K562 (cell line): ENCODE results near the gene FAM20C. TPM values are rescaled to one million over a fixed set of nuclear protein-coding genes. Genes with fewer than 3 reads are reported as not detected.
A peak's percentile ranks its signal among the peaks of the same experiment; 100 is the strongest.

Experiments
- ATF1 ChIP-seq, 2 experiments: fragments of 450-650 bp in 1 of 2; IDR thresholded peaks; 2 replicates each; pipeline ENCODE4 v1.6.1; 2016; ENCODE audit warnings: missing compliant biosample characterization in 1 of 2, missing genetic modification characterization in 1 of 2
- BACH1 ChIP-seq: fragments of 200-800 bp; sonication (Bioruptor generic); IDR thresholded peaks from 2 replicates; pipeline ENCODE4 v1.6.1; 2016; ENCODE audit warnings: missing genetic modification characterization, missing compliant biosample characterization
- BMI1 ChIP-seq: fragments of 150-350 bp; IDR thresholded peaks from 2 replicates; pipeline ENCODE4 v1.6.1; 2014; ENCODE audit warnings: low read length
- ESRRB ChIP-seq: fragments of 250-450 bp; sonication (Bioruptor Pico); IDR thresholded peaks from 2 replicates; pipeline ENCODE4 v1.5.0; 2020; ENCODE audit warnings: mild to moderate bottlenecking, moderate library complexity, borderline replicate concordance
- ETS2 ChIP-seq: IDR thresholded peaks from 2 replicates; pipeline ENCODE4 v1.6.1; 2016; ENCODE audit warnings: borderline replicate concordance, missing genetic modification characterization, mild to moderate bottlenecking, moderate library complexity, missing compliant biosample characterization; ENCODE audit not compliant: poor library complexity, severe bottlenecking
- FOXP1 ChIP-seq: sonication (generic); formaldehyde crosslinking; IDR thresholded peaks from 2 replicates; pipeline ENCODE4 v1.8.0; 2022; ENCODE audit warnings: mild to moderate bottlenecking, missing genetic modification reagents
- GTF2A2 ChIP-seq: IDR thresholded peaks from 2 replicates; pipeline ENCODE4 v1.6.1; 2016; ENCODE audit warnings: mild to moderate bottlenecking, missing genetic modification characterization, missing compliant biosample characterization
- MCM3 ChIP-seq: fragments of 450-650 bp; IDR thresholded peaks from 2 replicates; pipeline ENCODE4 v1.6.1; 2016
- MEF2D ChIP-seq: conservative IDR thresholded peaks from 2 replicates; pipeline ENCODE4 v1.6.1; 2016; ENCODE audit warnings: low read depth, missing genetic modification characterization, missing compliant biosample characterization
- NFXL1 ChIP-seq: fragments of 450-650 bp; formaldehyde crosslinking; IDR thresholded peaks from 2 replicates; pipeline ENCODE4 v1.4.0; 2021; ENCODE audit warnings: mild to moderate bottlenecking
- NFYB ChIP-seq: IDR thresholded peaks from 2 replicates; pipeline ENCODE4 v1.6.1; 2011; ENCODE audit warnings: mild to moderate bottlenecking, moderate library complexity; ENCODE audit not compliant: insufficient read length; ENCODE audit errors: extremely low read depth
- RBM14 ChIP-seq: fragments of 200-400 bp; formaldehyde crosslinking; IDR thresholded peaks from 2 replicates; pipeline ENCODE4 v1.6.1; 2018; ENCODE audit warnings: low read depth, mild to moderate bottlenecking, low read length, moderate library complexity, borderline replicate concordance; ENCODE audit not compliant: insufficient read depth
- polyA plus RNA-seq, 8 experiments: library from polyadenylated mRNA; depleted of rRNA in 4 of 8; stranded (reverse) in 5 of 8; unstranded in 3 of 8; fragments of >200 nt; fragmentation: Nextera tagmentation in 2 of 8; fragmentation: Illumina TruSeq in 1 of 8; extraction: Ambion mirVana in 2 of 8; extraction: Trizol in 1 of 8; gene quantifications; 2 replicates each; pipeline versions ENCODE4 v1.2.1 to v1.2.3, GENCODE V29; 2011 to 2014; ENCODE audit warnings: inconsistent platforms in 1 of 8, missing spikeins in 1 of 8
- total RNA-seq, 7 experiments: library from RNA; depleted of rRNA in 6 of 7; stranded (reverse); fragments of >200 nt in 6 of 7; fragmentation: Illumina TruSeq in 2 of 7; extraction: Trizol in 2 of 7; gene quantifications; 2 replicates each; pipeline versions ENCODE4 v1.2.1 to v1.2.3, GENCODE V29; 2011 to 2021; ENCODE audit warnings: low replicate concordance in 1 of 7
- TF ChIP-seq, protein P1 (sequence below): fragments of 450-650 bp; IDR thresholded peaks from one replicate; pipeline ENCODE4 v1.6.1; 2018; ENCODE audit warnings: mild to moderate bottlenecking, moderate library complexity; ENCODE audit not compliant: partially characterized antibody
- TF ChIP-seq, protein P2 (sequence below): fragments of 200-800 bp; sonication (Bioruptor generic); IDR thresholded peaks from 2 replicates; pipeline ENCODE4 v1.6.1; 2017; ENCODE audit warnings: missing genetic modification characterization, missing compliant biosample characterization
- TF ChIP-seq, protein P3 (sequence below), 2 experiments: fragments of 150-350 bp in 1 of 2; IDR thresholded peaks; 2 replicates each; pipeline ENCODE4 v1.6.1; 2012 to 2016; ENCODE audit warnings: low read depth in 2 of 2, low read length in 2 of 2, mild to moderate bottlenecking in 1 of 2, moderate library complexity in 1 of 2
- TF ChIP-seq, protein P4 (sequence below): fragments of 250-450 bp; sonication (Bioruptor Pico); IDR thresholded peaks from 2 replicates; pipeline ENCODE4 v1.4.0; 2020; ENCODE audit warnings: mild to moderate bottlenecking, moderate library complexity

The FAM20C gene
- total and polyA plus RNA-seq, 9 of the 15 experiments (the other 6 are each of a cell fraction or from before 2014, with no cell fraction given) = 0.09 TPM; not detected in 8

DNA sequence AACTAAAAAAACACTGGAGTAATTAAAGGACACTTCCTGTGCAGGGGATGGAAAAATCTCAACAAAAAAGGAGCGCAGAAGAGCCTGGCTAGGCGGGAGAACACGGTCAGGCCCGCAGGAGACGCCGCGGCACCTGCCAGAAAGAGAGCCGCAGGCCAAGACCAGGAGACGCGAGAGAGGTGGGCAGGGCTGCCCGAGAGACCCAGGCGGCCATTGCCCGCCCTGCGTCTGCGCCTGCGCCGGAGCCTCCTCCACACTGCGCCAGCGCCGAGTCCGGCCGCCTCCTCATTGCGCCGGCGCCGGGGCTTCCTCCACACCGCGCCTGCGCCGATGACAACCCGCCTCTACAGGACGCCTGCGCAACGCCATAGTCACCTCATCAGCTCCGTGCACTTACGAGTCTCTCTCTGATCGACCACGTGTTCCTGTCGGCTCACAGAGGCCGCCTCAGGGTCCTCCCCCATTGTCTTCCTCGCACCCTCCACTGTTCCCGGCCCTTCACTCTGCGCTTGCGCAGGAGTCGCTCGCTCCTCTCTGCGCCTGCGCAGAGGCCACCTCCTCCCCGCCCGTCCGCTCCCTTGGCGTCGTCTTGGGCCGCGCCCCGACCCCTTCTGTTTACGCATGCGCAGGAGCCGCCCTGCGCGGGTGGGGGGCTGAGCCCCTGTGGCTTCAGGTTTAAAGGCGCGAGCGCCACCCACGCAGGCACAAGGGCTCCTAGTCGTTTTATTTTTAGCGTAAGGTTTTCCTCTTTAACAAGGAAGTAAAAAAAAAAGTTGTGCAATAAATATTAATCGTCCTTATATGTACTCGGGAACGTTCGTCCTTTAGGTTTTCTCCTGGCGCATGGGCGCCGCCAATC is 43.2 kb upstream of the FAM20C start (continued):
- TF ChIP-seq, protein P1, sequence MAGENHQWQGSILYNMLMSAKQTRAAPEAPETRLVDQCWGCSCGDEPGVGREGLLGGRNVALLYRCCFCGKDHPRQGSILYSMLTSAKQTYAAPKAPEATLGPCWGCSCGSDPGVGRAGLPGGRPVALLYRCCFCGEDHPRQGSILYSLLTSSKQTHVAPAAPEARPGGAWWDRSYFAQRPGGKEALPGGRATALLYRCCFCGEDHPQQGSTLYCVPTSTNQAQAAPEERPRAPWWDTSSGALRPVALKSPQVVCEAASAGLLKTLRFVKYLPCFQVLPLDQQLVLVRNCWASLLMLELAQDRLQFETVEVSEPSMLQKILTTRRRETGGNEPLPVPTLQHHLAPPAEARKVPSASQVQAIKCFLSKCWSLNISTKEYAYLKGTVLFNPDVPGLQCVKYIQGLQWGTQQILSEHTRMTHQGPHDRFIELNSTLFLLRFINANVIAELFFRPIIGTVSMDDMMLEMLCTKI = no peak
- TF ChIP-seq GTF2A2 (tag) (no peak), MEF2D (tag) (no peak), ETS2 (no peak), BMI1 (no peak), NFXL1 (CRISPR knock-in tag) (no peak), ESRRB (no peak), RBM14 (no peak), MCM3 (no peak), FOXP1 (CRISPR knock-in tag) (no peak), ATF1 (CRISPR knock-in tag; IDR thresholded peaks at IDR 0.05) (no peak), ATF1 (tag; IDR thresholded peaks at IDR 0.05) (peak; percentile 71), NFYB (no peak), BACH1 (tag) (no peak)
- TF ChIP-seq, protein P2, sequence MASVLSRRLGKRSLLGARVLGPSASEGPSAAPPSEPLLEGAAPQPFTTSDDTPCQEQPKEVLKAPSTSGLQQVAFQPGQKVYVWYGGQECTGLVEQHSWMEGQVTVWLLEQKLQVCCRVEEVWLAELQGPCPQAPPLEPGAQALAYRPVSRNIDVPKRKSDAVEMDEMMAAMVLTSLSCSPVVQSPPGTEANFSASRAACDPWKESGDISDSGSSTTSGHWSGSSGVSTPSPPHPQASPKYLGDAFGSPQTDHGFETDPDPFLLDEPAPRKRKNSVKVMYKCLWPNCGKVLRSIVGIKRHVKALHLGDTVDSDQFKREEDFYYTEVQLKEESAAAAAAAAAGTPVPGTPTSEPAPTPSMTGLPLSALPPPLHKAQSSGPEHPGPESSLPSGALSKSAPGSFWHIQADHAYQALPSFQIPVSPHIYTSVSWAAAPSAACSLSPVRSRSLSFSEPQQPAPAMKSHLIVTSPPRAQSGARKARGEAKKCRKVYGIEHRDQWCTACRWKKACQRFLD = no peak
- TF ChIP-seq, protein P3, sequence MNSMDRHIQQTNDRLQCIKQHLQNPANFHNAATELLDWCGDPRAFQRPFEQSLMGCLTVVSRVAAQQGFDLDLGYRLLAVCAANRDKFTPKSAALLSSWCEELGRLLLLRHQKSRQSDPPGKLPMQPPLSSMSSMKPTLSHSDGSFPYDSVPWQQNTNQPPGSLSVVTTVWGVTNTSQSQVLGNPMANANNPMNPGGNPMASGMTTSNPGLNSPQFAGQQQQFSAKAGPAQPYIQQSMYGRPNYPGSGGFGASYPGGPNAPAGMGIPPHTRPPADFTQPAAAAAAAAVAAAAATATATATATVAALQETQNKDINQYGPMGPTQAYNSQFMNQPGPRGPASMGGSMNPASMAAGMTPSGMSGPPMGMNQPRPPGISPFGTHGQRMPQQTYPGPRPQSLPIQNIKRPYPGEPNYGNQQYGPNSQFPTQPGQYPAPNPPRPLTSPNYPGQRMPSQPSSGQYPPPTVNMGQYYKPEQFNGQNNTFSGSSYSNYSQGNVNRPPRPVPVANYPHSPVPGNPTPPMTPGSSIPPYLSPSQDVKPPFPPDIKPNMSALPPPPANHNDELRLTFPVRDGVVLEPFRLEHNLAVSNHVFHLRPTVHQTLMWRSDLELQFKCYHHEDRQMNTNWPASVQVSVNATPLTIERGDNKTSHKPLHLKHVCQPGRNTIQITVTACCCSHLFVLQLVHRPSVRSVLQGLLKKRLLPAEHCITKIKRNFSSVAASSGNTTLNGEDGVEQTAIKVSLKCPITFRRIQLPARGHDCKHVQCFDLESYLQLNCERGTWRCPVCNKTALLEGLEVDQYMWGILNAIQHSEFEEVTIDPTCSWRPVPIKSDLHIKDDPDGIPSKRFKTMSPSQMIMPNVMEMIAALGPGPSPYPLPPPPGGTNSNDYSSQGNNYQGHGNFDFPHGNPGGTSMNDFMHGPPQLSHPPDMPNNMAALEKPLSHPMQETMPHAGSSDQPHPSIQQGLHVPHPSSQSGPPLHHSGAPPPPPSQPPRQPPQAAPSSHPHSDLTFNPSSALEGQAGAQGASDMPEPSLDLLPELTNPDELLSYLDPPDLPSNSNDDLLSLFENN (IDR thresholded peaks at IDR 0.05; ENCODE audit: low read depth in 2 of 2, low read length in 2 of 2) = no peak
- TF ChIP-seq, protein P4, sequence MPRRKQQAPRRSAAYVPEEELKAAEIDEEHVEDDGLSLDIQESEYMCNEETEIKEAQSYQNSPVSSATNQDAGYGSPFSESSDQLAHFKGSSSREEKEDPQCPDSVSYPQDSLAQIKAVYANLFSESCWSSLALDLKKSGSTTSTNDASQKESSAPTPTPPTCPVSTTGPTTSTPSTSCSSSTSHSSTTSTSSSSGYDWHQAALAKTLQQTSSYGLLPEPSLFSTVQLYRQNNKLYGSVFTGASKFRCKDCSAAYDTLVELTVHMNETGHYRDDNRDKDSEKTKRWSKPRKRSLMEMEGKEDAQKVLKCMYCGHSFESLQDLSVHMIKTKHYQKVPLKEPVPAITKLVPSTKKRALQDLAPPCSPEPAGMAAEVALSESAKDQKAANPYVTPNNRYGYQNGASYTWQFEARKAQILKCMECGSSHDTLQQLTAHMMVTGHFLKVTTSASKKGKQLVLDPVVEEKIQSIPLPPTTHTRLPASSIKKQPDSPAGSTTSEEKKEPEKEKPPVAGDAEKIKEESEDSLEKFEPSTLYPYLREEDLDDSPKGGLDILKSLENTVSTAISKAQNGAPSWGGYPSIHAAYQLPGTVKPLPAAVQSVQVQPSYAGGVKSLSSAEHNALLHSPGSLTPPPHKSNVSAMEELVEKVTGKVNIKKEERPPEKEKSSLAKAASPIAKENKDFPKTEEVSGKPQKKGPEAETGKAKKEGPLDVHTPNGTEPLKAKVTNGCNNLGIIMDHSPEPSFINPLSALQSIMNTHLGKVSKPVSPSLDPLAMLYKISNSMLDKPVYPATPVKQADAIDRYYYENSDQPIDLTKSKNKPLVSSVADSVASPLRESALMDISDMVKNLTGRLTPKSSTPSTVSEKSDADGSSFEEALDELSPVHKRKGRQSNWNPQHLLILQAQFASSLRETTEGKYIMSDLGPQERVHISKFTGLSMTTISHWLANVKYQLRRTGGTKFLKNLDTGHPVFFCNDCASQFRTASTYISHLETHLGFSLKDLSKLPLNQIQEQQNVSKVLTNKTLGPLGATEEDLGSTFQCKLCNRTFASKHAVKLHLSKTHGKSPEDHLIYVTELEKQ (CRISPR knock-in tag) = no peak
